Neural progenitor cell (in vitro differentiated cells): Measurements from ENCODE around the gene MGAT4A.

Experiments
- CTCF ChIP-seq: fragments of 200-600 bp; sonication (generic); IDR thresholded peaks from 2 replicates; pipeline ENCODE4 v1.5.1; 2017; ENCODE audit warnings: antibody characterized with exemption, mild to moderate bottlenecking
- EZH2 ChIP-seq: fragments of 200-600 bp; sonication (generic); IDR thresholded peaks from 2 replicates; pipeline ENCODE4 v1.6.1; 2017; ENCODE audit warnings: antibody characterized with exemption, mild to moderate bottlenecking, moderate library complexity

- TF ChIP-seq CTCF = no peak
- no peak for TF ChIP-seq EZH2
These were observed 41.6 kb upstream of the MGAT4A start for GRCh38 chr2:98772536-98772935.
